ENCODE results near the gene LDOC1. TPM values are rescaled to one million over a fixed set of nuclear protein-coding genes. Genes with fewer than 3 reads are reported as not detected.
"Not testable (repeated sequence)": the region's sequence is repeated elsewhere in the genome, so short reads cannot be mapped to it uniquely, and the experiment has no call there.

LDOC1 gene
- total RNA-seq = 4.9 and 6.2 TPM in 2 replicates

- DNase-seq (ENCODE audit: low read depth in 2 of 2) = peak; percentile 32 to 52
Observed at GRCh38 chrX:141176586-141177451, at the start of gene LDOC1. TSS of gene LDOC1 (minus strand) at chrX:141177129. CDS start at chrX:141177021, 108 bp downstream.

GRCh38 chrX:141221611-141222010 is 44.7 kb upstream of the LDOC1 start:
- DNase-seq (ENCODE audit: low read depth in 2 of 2) = no peak

GRCh38 chrX:141220342-141221008 is 43.5 kb upstream of the LDOC1 start:
- DNase-seq (ENCODE audit: low read depth in 2 of 2) = peak; percentile 29 to 55

GRCh38 chrX:141214196-141214595 is 37.3 kb upstream of the LDOC1 start:
- DNase-seq (ENCODE audit: low read depth in 2 of 2) = no peak

- DNase-seq (ENCODE audit: low read depth in 2 of 2) = no peak
Observed at GRCh38 chrX:141201962-141202361, 25.0 kb upstream of the LDOC1 start.

GRCh38 chrX:141188573-141188972 is 11.6 kb upstream of the LDOC1 start:
- DNase-seq (ENCODE audit: low read depth in 2 of 2) = not testable (repeated sequence)

- DNase-seq (ENCODE audit: low read depth in 2 of 2) = no peak
Observed at GRCh38 chrX:141185366-141185765, 8.4 kb upstream of the LDOC1 start.

GRCh38 chrX:141183000-141183399 is 6.1 kb upstream of the LDOC1 start:
- DNase-seq (ENCODE audit: low read depth in 2 of 2) = no peak

GRCh38 chrX:141180851-141181250 is 3.9 kb upstream of the LDOC1 start:
- no peak for DNase-seq (ENCODE audit: low read depth in 2 of 2)

GRCh38 chrX:141175786-141176185 is 1.1 kb downstream of the LDOC1 start:
- no peak for DNase-seq (ENCODE audit: low read depth in 2 of 2)

- no peak for DNase-seq (ENCODE audit: low read depth in 2 of 2)
Observed at GRCh38 chrX:141164406-141164805, 12.5 kb downstream of the LDOC1 start.

GRCh38 chrX:141158084-141158483 is 18.8 kb downstream of the LDOC1 start:
- DNase-seq (ENCODE audit: low read depth in 2 of 2) = no peak

GRCh38 chrX:141155231-141155630 is 21.7 kb downstream of the LDOC1 start:
- not testable (repeated sequence) for DNase-seq (ENCODE audit: low read depth in 2 of 2)

GRCh38 chrX:141142946-141143345 is 34.0 kb downstream of the LDOC1 start:
- DNase-seq (ENCODE audit: low read depth in 2 of 2) = no peak

- no peak for DNase-seq (ENCODE audit: low read depth in 2 of 2)
Observed at GRCh38 chrX:141133272-141133671, 43.7 kb downstream of the LDOC1 start.

GRCh38 chrX:141127146-141127545 is 49.8 kb downstream of the LDOC1 start:
- DNase-seq (ENCODE audit: low read depth in 2 of 2) = no peak

Other genes starting within 250 kb of the LDOC1 start
- not detected in 2 replicates for gene SPANXB1, start 174.5 kb downstream of the LDOC1 start, total RNA-seq
- not detected in 2 replicates for gene SPANXC, start 65.4 kb upstream of the LDOC1 start, total RNA-seq

Data from dermis microvascular lymphatic vessel endothelial cell (primary cell).